ENCODE data around the gene EHMT1.

Gene EHMT1

GRCh38 chr9:137648396-137648795, 29.6 kb downstream of the EHMT1 start:
- no peak for TF ChIP-seq CTCF (IDR thresholded peaks at IDR 0.05; ENCODE audit: borderline replicate concordance, insufficient read depth, low read depth, low read length)
- H3K4me3 ChIP-seq (ENCODE audit: low read depth, low read length) = no peak overlapping the region

GRCh38 chr9:137649553-137649952, 30.7 kb downstream of the EHMT1 start:
- TF ChIP-seq CTCF (IDR thresholded peaks at IDR 0.05; ENCODE audit: borderline replicate concordance, insufficient read depth, low read depth, low read length) = no peak
- no peak overlapping the region for H3K4me3 ChIP-seq (ENCODE audit: low read depth, low read length)

DNA sequence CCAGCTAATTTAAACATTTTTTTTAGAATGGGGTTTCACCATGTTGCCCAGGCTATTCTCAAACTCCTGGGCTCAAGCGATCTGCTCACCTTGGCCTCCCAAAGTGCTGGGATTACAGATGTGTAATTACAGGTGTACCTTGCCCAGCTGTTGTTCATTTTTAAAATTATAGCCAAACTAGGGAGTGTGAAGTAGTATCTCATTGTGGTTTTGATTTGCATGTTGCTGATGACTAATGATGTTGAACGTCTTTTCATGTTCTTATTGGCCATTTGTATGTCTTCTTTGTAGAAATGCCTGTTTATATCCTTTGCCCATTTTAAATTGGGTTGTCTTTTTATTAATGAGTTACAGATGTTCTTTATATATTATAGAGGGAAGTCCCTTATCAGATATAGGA, 31.5 kb downstream of the EHMT1 start:
- no peak overlapping the region for H3K4me3 ChIP-seq (ENCODE audit: low read depth, low read length)
- TF ChIP-seq CTCF (IDR thresholded peaks at IDR 0.05; ENCODE audit: borderline replicate concordance, insufficient read depth, low read depth, low read length) = no peak

DNA sequence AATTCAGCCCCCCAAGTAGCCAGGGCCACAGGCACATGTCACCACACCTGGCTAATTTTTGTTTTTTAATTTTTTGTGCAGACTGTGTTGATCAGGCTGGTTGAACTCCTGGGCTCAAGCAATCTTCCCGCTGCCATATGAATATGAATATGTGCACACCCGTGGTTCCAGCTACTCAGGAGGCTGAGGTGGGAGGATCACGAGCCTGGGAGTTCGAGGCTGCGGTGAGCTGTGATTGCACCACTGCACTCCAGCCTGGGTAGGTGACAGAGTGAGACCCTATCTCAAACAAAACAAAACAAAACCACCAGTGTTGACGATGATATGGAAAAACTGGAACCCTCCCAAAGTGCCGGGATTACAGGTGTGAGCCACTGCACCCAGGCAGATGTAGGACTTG, 32.0 kb downstream of the EHMT1 start:
- no peak overlapping the region for H3K4me3 ChIP-seq (ENCODE audit: low read depth, low read length)
- TF ChIP-seq CTCF (IDR thresholded peaks at IDR 0.05; ENCODE audit: borderline replicate concordance, insufficient read depth, low read depth, low read length) = no peak

DNA sequence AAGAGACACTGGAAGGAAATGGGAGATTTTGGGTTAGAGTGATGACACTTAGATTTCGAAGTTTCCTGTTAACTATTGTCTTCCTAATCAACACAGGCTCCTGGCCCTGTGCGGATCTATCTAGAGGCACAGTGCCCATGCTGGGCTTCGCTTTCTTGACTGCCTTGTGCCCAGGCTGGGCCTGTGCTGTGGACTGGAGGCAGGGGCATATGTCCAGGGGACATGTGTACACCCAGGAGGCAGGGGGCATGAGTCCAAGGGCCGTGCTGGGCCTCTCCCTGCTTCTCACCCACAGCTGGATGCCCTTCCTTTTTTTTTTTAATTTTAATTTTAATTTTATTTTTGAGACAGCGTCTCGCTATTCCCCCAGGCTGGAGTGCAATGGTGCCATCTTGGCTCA, 37.6 kb downstream of the EHMT1 start:
- no peak overlapping the region for H3K4me3 ChIP-seq (ENCODE audit: low read depth, low read length)
- TF ChIP-seq CTCF (IDR thresholded peaks at IDR 0.05; ENCODE audit: borderline replicate concordance, insufficient read depth, low read depth, low read length) = no peak

- H3K4me3 ChIP-seq (ENCODE audit: low read depth, low read length) = no peak overlapping the region
These were observed 38.8 kb downstream of the EHMT1 start for GRCh38 chr9:137657606-137658005.

DNA sequence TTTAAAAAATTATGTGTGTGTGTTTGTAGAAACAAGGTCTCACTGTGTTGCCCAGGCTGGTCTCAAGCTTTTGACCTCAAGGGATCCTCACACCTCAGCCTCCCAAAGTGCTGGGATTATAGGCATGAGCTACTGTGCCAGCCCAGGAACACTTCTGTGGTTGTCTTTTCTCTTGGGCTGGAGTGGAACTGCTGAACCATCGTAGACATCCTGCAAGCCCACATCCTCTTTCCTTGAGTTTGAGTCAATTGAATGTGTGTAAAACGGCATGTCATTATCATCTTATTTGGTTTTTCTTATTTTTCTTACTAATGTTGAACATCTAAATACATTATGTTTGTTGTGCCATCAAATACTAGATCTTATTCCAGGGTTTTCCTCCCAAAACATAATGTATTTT, 40.0 kb downstream of the EHMT1 start:
- no peak overlapping the region for H3K4me3 ChIP-seq (ENCODE audit: low read depth, low read length)
- TF ChIP-seq CTCF (IDR thresholded peaks at IDR 0.05; ENCODE audit: borderline replicate concordance, insufficient read depth, low read depth, low read length) = no peak

More at GRCh38 chr9:137657606-137658005, 38.8 kb downstream of the EHMT1 start:
- TF ChIP-seq CTCF (IDR thresholded peaks at IDR 0.05; ENCODE audit: borderline replicate concordance, insufficient read depth, low read depth, low read length) = no peak

Measured in GM12875 (cell line).